GM19193 (cell line): ENCODE measurements around the gene EPHA6.

ENCODE experiments used
- POLR2A ChIP-seq: IDR thresholded peaks from 4 replicates; pipeline ENCODE4 v1.6.1; 2011; ENCODE audit not compliant: insufficient read depth, insufficient read length; ENCODE audit errors: extremely low read depth

The EPHA6 gene

GRCh38 chr3:96813820-96814650, at the start of gene EPHA6:
Gene EPHA6, plus strand, starts transcription at chr3:96814594.
- TF ChIP-seq POLR2A, result no peak

GRCh38 chr3:96776818-96777217, 37.6 kb upstream of the EPHA6 start:
- no peak for TF ChIP-seq POLR2A

- TF ChIP-seq POLR2A, result no peak
These were observed 34.6 kb upstream of the EPHA6 start for GRCh38 chr3:96779810-96780209.

GRCh38 chr3:96796101-96796500, 18.3 kb upstream of the EPHA6 start:
- TF ChIP-seq POLR2A, result no peak

GRCh38 chr3:96803870-96804269, 10.5 kb upstream of the EPHA6 start:
- TF ChIP-seq POLR2A, result no peak

GRCh38 chr3:96806341-96806740, 8.1 kb upstream of the EPHA6 start:
- no peak for TF ChIP-seq POLR2A

GRCh38 chr3:96813134-96813819, 1.1 kb upstream of the EPHA6 start:
- TF ChIP-seq POLR2A, result no peak

- TF ChIP-seq POLR2A, result no peak
These were observed 515 bp downstream of the EPHA6 start for GRCh38 chr3:96814651-96815567.

- TF ChIP-seq POLR2A, result no peak
These were observed 16.8 kb downstream of the EPHA6 start for GRCh38 chr3:96831175-96831574.

GRCh38 chr3:96833301-96833700, 18.9 kb downstream of the EPHA6 start:
- TF ChIP-seq POLR2A, result no peak

- TF ChIP-seq POLR2A, result no peak
These were observed 21.9 kb downstream of the EPHA6 start for GRCh38 chr3:96836153-96836915.

- no peak for TF ChIP-seq POLR2A
These were observed 29.3 kb downstream of the EPHA6 start for GRCh38 chr3:96843505-96844203.

- TF ChIP-seq POLR2A, result no peak
These were observed 29.8 kb downstream of the EPHA6 start for GRCh38 chr3:96844204-96844514.

- no peak for TF ChIP-seq POLR2A
These were observed 38.5 kb downstream of the EPHA6 start for GRCh38 chr3:96852849-96853248.
